HepG2 (cell line): ENCODE data around the gene FURIN. TPM values are rescaled to one million over a fixed set of nuclear protein-coding genes. Genes with fewer than 3 reads are reported as not detected.

Experiments
- ELF3 ChIP-seq: IDR thresholded peaks from 2 replicates; pipeline ENCODE4 v1.6.1; 2016; ENCODE audit warnings: missing genetic modification reagents, missing compliant biosample characterization
- ETV5 ChIP-seq: IDR thresholded peaks from 2 replicates; pipeline ENCODE4 v1.6.1; 2018; ENCODE audit warnings: missing biosample characterization, missing genetic modification reagents, inconsistent platforms, borderline replicate concordance
- HOXA5 ChIP-seq: sonication (generic); formaldehyde crosslinking; IDR thresholded peaks from 2 replicates; pipeline ENCODE4 v1.4.0; 2020; ENCODE audit warnings: missing genetic modification reagents
- MBD4 ChIP-seq: IDR thresholded peaks from 2 replicates; pipeline ENCODE4 v1.6.1; 2012; ENCODE audit warnings: low read length, inconsistent platforms, borderline replicate concordance
- MEF2D ChIP-seq: sonication (generic); formaldehyde crosslinking; IDR thresholded peaks from 2 replicates; pipeline ENCODE4 v1.5.1; 2020; ENCODE audit warnings: mild to moderate bottlenecking, missing genetic modification reagents
- RFX3 ChIP-seq: IDR thresholded peaks from 2 replicates; pipeline ENCODE4 v1.6.1; 2016; ENCODE audit warnings: missing biosample characterization, missing genetic modification reagents
- SMAD3 ChIP-seq: sonication (generic); formaldehyde crosslinking; IDR thresholded peaks from 2 replicates; pipeline ENCODE4 v1.4.0; 2020; ENCODE audit warnings: missing genetic modification reagents
- THAP11 ChIP-seq: IDR thresholded peaks from 2 replicates; pipeline ENCODE4 v1.6.1; 2016; ENCODE audit warnings: missing biosample characterization, missing genetic modification reagents
- ZFP90 ChIP-seq: sonication (generic); formaldehyde crosslinking; IDR thresholded peaks from 2 replicates; pipeline ENCODE4 v1.8.0; 2022; ENCODE audit warnings: missing genetic modification reagents, mild to moderate bottlenecking, inconsistent platforms, borderline replicate concordance
- ZFX ChIP-seq: sonication (generic); formaldehyde crosslinking; IDR thresholded peaks from 2 replicates; pipeline ENCODE4 v1.4.0; 2020; ENCODE audit warnings: mild to moderate bottlenecking, low read depth, missing genetic modification reagents, moderate library complexity
- ZNF317 ChIP-seq: sonication (generic); formaldehyde crosslinking; IDR thresholded peaks from 2 replicates; pipeline ENCODE4 v1.5.0; 2020; ENCODE audit warnings: mild to moderate bottlenecking, missing genetic modification reagents
- ZNF589 ChIP-seq: sonication (generic); formaldehyde crosslinking; conservative IDR thresholded peaks from 2 replicates; pipeline ENCODE4 v1.8.0; 2022; ENCODE audit warnings: mild to moderate bottlenecking, moderate library complexity, missing genetic modification reagents
- ZNF788 ChIP-seq: sonication (generic); formaldehyde crosslinking; IDR thresholded peaks from 2 replicates; pipeline ENCODE4 v1.5.0; 2020; ENCODE audit warnings: mild to moderate bottlenecking, missing genetic modification reagents, borderline replicate concordance
- polyA plus RNA-seq, 8 experiments: library from polyadenylated mRNA; depleted of rRNA in 3 of 8; stranded (reverse) in 7 of 8; unstranded in 1 of 8; fragments of >200 nt; fragmentation: Illumina TruSeq in 4 of 8; extraction: Trizol in 4 of 8; gene quantifications; 2 replicates each; pipeline versions ENCODE4 v1.2.1 to v1.2.3, GENCODE V29; 2011 to 2016; ENCODE audit warnings: low read depth in 4 of 8, missing spikeins in 1 of 8, mixed read lengths in 1 of 8; ENCODE audit not compliant: insufficient read depth in 1 of 8
- total RNA-seq, 5 experiments: library from RNA; depleted of rRNA; stranded (reverse); fragments of >200 nt; fragmentation: Illumina TruSeq; extraction: Trizol; gene quantifications; 2 replicates each; pipeline ENCODE4 v1.2.3, GENCODE V29; 2016; ENCODE audit warnings: low read depth in 1 of 5
- TF ChIP-seq, protein P1 (sequence below): sonication (generic); formaldehyde crosslinking; IDR thresholded peaks from 2 replicates; pipeline ENCODE4 v1.4.0; 2020; ENCODE audit warnings: mild to moderate bottlenecking, missing genetic modification reagents
- TF ChIP-seq, protein P2 (sequence below): IDR thresholded peaks from 2 replicates; pipeline ENCODE4 v1.6.1; 2016; ENCODE audit warnings: missing genetic modification reagents, missing compliant biosample characterization
- TF ChIP-seq, protein P3 (sequence below): IDR thresholded peaks from 2 replicates; pipeline ENCODE4 v1.6.1; 2012; ENCODE audit warnings: low read depth, low read length, improper control_type of control experiment
- TF ChIP-seq, protein P4 (sequence below): sonication (generic); formaldehyde crosslinking; IDR thresholded peaks from 2 replicates; pipeline ENCODE4 v1.5.1; 2020; ENCODE audit warnings: mild to moderate bottlenecking, missing genetic modification reagents
- TF ChIP-seq, protein P5 (sequence below): sonication (generic); formaldehyde crosslinking; IDR thresholded peaks from 2 replicates; pipeline ENCODE4 v1.5.0; 2020; ENCODE audit warnings: missing genetic modification reagents, mild to moderate bottlenecking, borderline replicate concordance

FURIN gene
- total and polyA plus RNA-seq, 2 of the 13 experiments (the other 11 are each of a cell fraction or from before 2014, with no cell fraction given): 15.2 to 17.4 TPM

DNA sequence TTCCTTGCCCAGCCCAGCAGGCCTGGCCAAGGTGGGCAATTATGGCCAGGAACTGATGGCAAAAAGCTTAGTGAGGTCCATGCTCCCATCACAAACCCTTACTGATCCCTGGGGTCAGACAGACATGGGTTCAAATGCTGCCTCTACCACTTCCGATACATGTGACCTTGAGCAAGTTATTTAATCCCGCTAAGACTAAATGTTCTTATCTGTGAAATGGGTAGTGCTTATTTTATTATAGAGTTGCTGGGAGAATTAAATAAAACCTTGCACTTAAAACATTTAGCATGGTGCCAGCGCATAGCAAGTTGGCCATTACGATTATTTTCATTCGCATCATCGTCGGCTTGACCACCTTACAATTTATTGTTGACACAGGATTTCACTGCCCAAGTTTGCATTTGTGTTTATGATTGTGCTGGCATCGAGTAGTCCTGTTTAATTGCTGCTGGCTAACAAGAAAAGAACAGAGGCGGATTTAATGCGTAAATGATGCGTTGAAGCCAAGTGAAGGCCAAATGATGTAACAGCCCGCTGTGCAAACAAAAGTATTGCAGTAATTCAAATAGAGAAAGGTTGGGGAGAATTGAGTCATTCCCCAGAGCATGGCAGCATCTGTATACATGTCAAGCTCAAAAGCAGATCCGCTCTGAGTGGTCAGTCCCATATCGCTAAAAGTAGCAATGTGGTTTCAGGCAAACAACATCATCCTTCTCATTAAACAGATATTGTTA, 7.3 kb upstream of the FURIN start (continued):
- TF ChIP-seq, protein P1, sequence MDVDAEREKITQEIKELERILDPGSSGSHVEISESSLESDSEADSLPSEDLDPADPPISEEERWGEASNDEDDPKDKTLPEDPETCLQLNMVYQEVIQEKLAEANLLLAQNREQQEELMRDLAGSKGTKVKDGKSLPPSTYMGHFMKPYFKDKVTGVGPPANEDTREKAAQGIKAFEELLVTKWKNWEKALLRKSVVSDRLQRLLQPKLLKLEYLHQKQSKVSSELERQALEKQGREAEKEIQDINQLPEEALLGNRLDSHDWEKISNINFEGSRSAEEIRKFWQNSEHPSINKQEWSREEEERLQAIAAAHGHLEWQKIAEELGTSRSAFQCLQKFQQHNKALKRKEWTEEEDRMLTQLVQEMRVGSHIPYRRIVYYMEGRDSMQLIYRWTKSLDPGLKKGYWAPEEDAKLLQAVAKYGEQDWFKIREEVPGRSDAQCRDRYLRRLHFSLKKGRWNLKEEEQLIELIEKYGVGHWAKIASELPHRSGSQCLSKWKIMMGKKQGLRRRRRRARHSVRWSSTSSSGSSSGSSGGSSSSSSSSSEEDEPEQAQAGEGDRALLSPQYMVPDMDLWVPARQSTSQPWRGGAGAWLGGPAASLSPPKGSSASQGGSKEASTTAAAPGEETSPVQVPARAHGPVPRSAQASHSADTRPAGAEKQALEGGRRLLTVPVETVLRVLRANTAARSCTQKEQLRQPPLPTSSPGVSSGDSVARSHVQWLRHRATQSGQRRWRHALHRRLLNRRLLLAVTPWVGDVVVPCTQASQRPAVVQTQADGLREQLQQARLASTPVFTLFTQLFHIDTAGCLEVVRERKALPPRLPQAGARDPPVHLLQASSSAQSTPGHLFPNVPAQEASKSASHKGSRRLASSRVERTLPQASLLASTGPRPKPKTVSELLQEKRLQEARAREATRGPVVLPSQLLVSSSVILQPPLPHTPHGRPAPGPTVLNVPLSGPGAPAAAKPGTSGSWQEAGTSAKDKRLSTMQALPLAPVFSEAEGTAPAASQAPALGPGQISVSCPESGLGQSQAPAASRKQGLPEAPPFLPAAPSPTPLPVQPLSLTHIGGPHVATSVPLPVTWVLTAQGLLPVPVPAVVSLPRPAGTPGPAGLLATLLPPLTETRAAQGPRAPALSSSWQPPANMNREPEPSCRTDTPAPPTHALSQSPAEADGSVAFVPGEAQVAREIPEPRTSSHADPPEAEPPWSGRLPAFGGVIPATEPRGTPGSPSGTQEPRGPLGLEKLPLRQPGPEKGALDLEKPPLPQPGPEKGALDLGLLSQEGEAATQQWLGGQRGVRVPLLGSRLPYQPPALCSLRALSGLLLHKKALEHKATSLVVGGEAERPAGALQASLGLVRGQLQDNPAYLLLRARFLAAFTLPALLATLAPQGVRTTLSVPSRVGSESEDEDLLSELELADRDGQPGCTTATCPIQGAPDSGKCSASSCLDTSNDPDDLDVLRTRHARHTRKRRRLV: no peak
- no peak for TF ChIP-seq ZNF589 (CRISPR knock-in tag)
- 0 out of 2 replicates have a peak, but pooled peaks have one; percentile 35 for TF ChIP-seq ETV5 (CRISPR knock-in tag)
- TF ChIP-seq, protein P2, sequence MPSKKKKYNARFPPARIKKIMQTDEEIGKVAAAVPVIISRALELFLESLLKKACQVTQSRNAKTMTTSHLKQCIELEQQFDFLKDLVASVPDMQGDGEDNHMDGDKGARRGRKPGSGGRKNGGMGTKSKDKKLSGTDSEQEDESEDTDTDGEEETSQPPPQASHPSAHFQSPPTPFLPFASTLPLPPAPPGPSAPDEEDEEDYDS (CRISPR knock-in tag): 0 out of 2 replicates have a peak, but pooled peaks have one; percentile 14
- TF ChIP-seq MEF2D (CRISPR knock-in tag): 0 out of 2 replicates have a peak, but pooled peaks have one; percentile 50
- TF ChIP-seq ZNF788 (CRISPR knock-in tag): peak; percentile 43; the same call in 1 of the 2 replicates
- peak; percentile 70 for TF ChIP-seq ELF3 (CRISPR knock-in tag)
- peak; percentile 45; the same call in 1 of the 2 replicates for TF ChIP-seq ZFX (CRISPR knock-in tag)
- no peak; the same call in 1 of the 2 replicates for TF ChIP-seq HOXA5 (CRISPR knock-in tag)
- TF ChIP-seq ZFP90 (CRISPR knock-in tag): no peak
- TF ChIP-seq, protein P3, sequence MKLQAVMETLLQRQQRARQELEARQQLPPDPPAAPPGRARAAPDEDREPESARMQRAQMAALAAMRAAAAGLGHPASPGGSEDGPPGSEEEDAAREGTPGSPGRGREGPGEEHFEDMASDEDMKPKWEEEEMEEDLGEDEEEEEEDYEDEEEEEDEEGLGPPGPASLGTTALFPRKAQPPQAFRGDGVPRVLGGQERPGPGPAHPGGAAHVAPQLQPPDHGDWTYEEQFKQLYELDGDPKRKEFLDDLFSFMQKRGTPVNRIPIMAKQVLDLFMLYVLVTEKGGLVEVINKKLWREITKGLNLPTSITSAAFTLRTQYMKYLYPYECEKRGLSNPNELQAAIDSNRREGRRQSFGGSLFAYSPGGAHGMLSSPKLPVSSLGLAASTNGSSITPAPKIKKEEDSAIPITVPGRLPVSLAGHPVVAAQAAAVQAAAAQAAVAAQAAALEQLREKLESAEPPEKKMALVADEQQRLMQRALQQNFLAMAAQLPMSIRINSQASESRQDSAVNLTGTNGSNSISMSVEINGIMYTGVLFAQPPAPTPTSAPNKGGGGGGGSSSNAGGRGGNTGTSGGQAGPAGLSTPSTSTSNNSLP: peak; percentile 86
- TF ChIP-seq, protein P4, sequence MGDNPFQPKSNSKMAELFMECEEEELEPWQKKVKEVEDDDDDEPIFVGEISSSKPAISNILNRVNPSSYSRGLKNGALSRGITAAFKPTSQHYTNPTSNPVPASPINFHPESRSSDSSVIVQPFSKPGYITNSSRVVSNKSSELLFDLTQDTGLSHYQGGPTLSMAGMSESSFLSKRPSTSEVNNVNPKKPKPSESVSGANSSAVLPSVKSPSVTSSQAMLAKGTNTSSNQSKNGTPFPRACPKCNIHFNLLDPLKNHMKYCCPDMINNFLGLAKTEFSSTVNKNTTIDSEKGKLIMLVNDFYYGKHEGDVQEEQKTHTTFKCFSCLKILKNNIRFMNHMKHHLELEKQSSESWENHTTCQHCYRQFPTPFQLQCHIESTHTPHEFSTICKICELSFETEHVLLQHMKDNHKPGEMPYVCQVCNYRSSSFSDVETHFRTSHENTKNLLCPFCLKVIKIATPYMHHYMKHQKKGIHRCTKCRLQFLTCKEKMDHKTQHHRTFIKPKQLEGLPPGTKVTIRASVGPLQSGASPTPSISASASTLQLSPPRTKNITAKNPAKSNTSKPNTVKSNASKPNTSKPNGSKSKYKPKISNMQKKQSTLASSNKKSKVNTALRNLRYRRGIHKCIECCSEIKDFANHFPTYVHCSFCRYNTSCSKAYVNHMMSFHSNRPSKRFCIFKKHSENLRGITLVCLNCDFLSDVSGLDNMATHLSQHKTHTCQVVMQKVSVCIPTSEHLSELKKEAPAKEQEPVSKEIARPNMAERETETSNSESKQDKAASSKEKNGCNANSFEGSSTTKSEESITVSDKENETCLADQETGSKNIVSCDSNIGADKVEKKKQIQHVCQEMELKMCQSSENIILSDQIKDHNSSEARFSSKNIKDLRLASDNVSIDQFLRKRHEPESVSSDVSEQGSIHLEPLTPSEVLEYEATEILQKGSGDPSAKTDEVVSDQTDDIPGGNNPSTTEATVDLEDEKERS (CRISPR knock-in tag): no peak
- peak; percentile 90; the same call in 1 of the 2 replicates for TF ChIP-seq SMAD3 (CRISPR knock-in tag)
- TF ChIP-seq, protein P5, sequence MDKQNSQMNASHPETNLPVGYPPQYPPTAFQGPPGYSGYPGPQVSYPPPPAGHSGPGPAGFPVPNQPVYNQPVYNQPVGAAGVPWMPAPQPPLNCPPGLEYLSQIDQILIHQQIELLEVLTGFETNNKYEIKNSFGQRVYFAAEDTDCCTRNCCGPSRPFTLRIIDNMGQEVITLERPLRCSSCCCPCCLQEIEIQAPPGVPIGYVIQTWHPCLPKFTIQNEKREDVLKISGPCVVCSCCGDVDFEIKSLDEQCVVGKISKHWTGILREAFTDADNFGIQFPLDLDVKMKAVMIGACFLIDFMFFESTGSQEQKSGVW (CRISPR knock-in tag): no peak
- 0 out of 2 replicates have a peak, but pooled peaks have one; percentile 17 for TF ChIP-seq ZNF317 (CRISPR knock-in tag)
- 0 out of 2 replicates have a peak, but pooled peaks have one; percentile 61 for TF ChIP-seq MBD4
- TF ChIP-seq THAP11 (CRISPR knock-in tag): peak; percentile 78
- TF ChIP-seq RFX3 (CRISPR knock-in tag): no peak
